HG02798 (cell line): Measurements from ENCODE around the gene PPM1D.

Source experiments
- ATAC-seq: cut with Tn5 transposase; IDR thresholded peaks from one replicate; pipeline ENCODE4 v1.9.1; 2021; ENCODE audit warnings: mild to moderate bottlenecking; ENCODE audit not compliant: unreplicated experiment, poor library complexity

The PPM1D gene

GRCh38 chr17:60615840-60616239 lies 15.8 kb downstream of the PPM1D start:
- no peak for ATAC-seq

GRCh38 chr17:60618080-60618479 lies 18.1 kb downstream of the PPM1D start:
- no peak for ATAC-seq

GRCh38 chr17:60618854-60619526 lies 19.0 kb downstream of the PPM1D start:
- no peak for ATAC-seq

GRCh38 chr17:60622961-60623360 lies 23.0 kb downstream of the PPM1D start:
- ATAC-seq, result no peak

- ATAC-seq, result no peak
These were observed 23.4 kb downstream of the PPM1D start for GRCh38 chr17:60623415-60623814.

GRCh38 chr17:60627124-60627523 lies 27.1 kb downstream of the PPM1D start:
- ATAC-seq, result no peak

- no peak for ATAC-seq
These were observed 28.4 kb downstream of the PPM1D start for GRCh38 chr17:60628252-60628889.

- ATAC-seq, result no peak
These were observed 29.1 kb downstream of the PPM1D start for GRCh38 chr17:60629120-60629519.

GRCh38 chr17:60630352-60630751 lies 30.4 kb downstream of the PPM1D start:
- no peak for ATAC-seq

GRCh38 chr17:60631119-60631518 lies 31.1 kb downstream of the PPM1D start:
- ATAC-seq, result no peak

- ATAC-seq, result no peak
These were observed 37.7 kb downstream of the PPM1D start for GRCh38 chr17:60637683-60638082.

GRCh38 chr17:60639019-60639330 lies 39.0 kb downstream of the PPM1D start:
- ATAC-seq, result no peak

- ATAC-seq, result no peak
These were observed 40.5 kb downstream of the PPM1D start for GRCh38 chr17:60640503-60640902.

- ATAC-seq, result no peak
These were observed 41.1 kb downstream of the PPM1D start for GRCh38 chr17:60641126-60641525.

- ATAC-seq, result peak; percentile 35
These were observed 41.8 kb downstream of the PPM1D start for GRCh38 chr17:60641810-60642220.

- no peak for ATAC-seq
These were observed 46.0 kb downstream of the PPM1D start for GRCh38 chr17:60645918-60646523.

GRCh38 chr17:60646701-60647100 lies 46.7 kb downstream of the PPM1D start:
- no peak for ATAC-seq

GRCh38 chr17:60647705-60648104 lies 47.7 kb downstream of the PPM1D start:
- no peak for ATAC-seq

GRCh38 chr17:60652454-60653247 lies 52.7 kb downstream of the PPM1D start:
- peak; percentile 96 for ATAC-seq

GRCh38 chr17:60653569-60653968 lies 53.6 kb downstream of the PPM1D start:
- ATAC-seq, result no peak

- no peak for ATAC-seq
These were observed 56.5 kb downstream of the PPM1D start for GRCh38 chr17:60656499-60656898.
